ENCODE measurements around the gene ARMC12.

The ARMC12 gene

DNA sequence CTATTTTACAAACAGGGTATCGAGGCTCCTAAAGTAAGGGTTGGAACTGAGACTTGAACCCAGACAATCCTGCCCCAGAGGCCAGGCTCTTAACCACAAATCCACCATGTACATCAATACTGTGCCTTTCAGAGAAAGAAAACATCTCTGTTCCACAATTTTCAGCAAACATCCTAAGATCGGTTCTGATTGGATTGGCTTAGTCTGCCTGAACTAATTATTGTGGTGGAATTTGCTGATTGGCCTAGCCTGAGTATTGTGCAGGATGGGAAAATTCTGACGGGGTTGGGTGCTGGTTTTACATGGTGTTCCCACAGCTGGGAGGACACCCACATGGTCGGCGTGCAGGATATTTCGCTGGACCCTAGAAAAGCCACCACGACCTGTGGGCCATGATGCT, 43.9 kb downstream of the ARMC12 start, which contains the start of gene CLPSL1:
Gene CLPSL1 (plus strand): TSS at position 301 of the 400 bp plus-strand sequence. CDS start 92 bp downstream, at position 393.
- no peak within 1 kb of the TSS for H3K9ac ChIP-seq (ENCODE audit: low read length)
- H3F3A ChIP-seq (ENCODE audit: insufficient read depth, low read length): no peaks in the 10 kb centered on the region
- no peaks in the 10 kb centered on the region for H3K9me3 ChIP-seq (ENCODE audit: low read length)
- no peaks in the 10 kb centered on the region for H3K79me2 ChIP-seq (ENCODE audit: insufficient read depth, low read length)
- no peaks in the 10 kb centered on the region for H4K20me1 ChIP-seq (ENCODE audit: insufficient read depth, low read length)
- H3K9me2 ChIP-seq (ENCODE audit: low read depth, low read length): no peaks in the 10 kb centered on the region
- H2AFZ ChIP-seq (ENCODE audit: low read length): no peak within 1 kb of the TSS
- TF ChIP-seq EZH2 (IDR thresholded peaks at IDR 0.05; ENCODE audit: borderline replicate concordance, low read length) (no peak), CTCF (IDR thresholded peaks at IDR 0.05; ENCODE audit: low read length) (no peak)
- peaks cover 8% of the 10 kb centered on the region for H3K4me1 ChIP-seq (ENCODE audit: insufficient read depth, low read length, severe bottlenecking)
- H3K27me3 ChIP-seq (ENCODE audit: insufficient read depth, low read length): no peaks in the 10 kb centered on the region
- no peaks in the 10 kb centered on the region for H3K36me3 ChIP-seq (ENCODE audit: insufficient read depth, low read length)
- H3K4me3 ChIP-seq (ENCODE audit: low read depth, low read length, poor library complexity, severe bottlenecking): no peak within 1 kb of the TSS
- H3K4me2 ChIP-seq (ENCODE audit: low read length): no peak within 1 kb of the TSS
- H3K27ac ChIP-seq (ENCODE audit: low read depth, low read length, poor library complexity, severe bottlenecking): no peak within 1 kb of the TSS

GRCh38 chr6:35781290-35781689, 44.5 kb downstream of the ARMC12 start:
- Histone ChIP-seq H2AFZ (ENCODE audit: low read length) (no peak overlapping the region), H3K27ac (ENCODE audit: low read depth, low read length, poor library complexity, severe bottlenecking) (no peak overlapping the region), H3K4me3 (ENCODE audit: low read depth, low read length, poor library complexity, severe bottlenecking) (no peak overlapping the region), H3K27me3 (ENCODE audit: insufficient read depth, low read length) (no peaks in the 10 kb centered on the region), H3K9ac (ENCODE audit: low read length) (no peak overlapping the region), H3K79me2 (ENCODE audit: insufficient read depth, low read length) (no peaks in the 10 kb centered on the region), H3K4me2 (ENCODE audit: low read length) (no peak overlapping the region), H3K36me3 (ENCODE audit: insufficient read depth, low read length) (no peaks in the 10 kb centered on the region), H3K9me2 (ENCODE audit: low read depth, low read length) (no peaks in the 10 kb centered on the region), H4K20me1 (ENCODE audit: insufficient read depth, low read length) (no peaks in the 10 kb centered on the region), H3K9me3 (ENCODE audit: low read length) (no peaks in the 10 kb centered on the region), H3K4me1 (ENCODE audit: insufficient read depth, low read length, severe bottlenecking) (peaks cover 7% of the 10 kb centered on the region), H3F3A (ENCODE audit: insufficient read depth, low read length) (no peaks in the 10 kb centered on the region)
- TF ChIP-seq EZH2 (IDR thresholded peaks at IDR 0.05; ENCODE audit: borderline replicate concordance, low read length): no peak

- H3K27ac ChIP-seq (ENCODE audit: low read depth, low read length, poor library complexity, severe bottlenecking): no peak overlapping the region
- no peaks in the 10 kb centered on the region for H3K79me2 ChIP-seq (ENCODE audit: insufficient read depth, low read length)
- no peaks in the 10 kb centered on the region for H3K9me2 ChIP-seq (ENCODE audit: low read depth, low read length)
- no peaks in the 10 kb centered on the region for H3K36me3 ChIP-seq (ENCODE audit: insufficient read depth, low read length)
- H3K4me2 ChIP-seq (ENCODE audit: low read length): no peak overlapping the region
- H3K9ac ChIP-seq (ENCODE audit: low read length): no peak overlapping the region
- H3K4me1 ChIP-seq (ENCODE audit: insufficient read depth, low read length, severe bottlenecking): no peaks in the 10 kb centered on the region
- no peaks in the 10 kb centered on the region for H3K9me3 ChIP-seq (ENCODE audit: low read length)
- no peak overlapping the region for H2AFZ ChIP-seq (ENCODE audit: low read length)
- H3K4me3 ChIP-seq (ENCODE audit: low read depth, low read length, poor library complexity, severe bottlenecking): no peak overlapping the region
- no peaks in the 10 kb centered on the region for H4K20me1 ChIP-seq (ENCODE audit: insufficient read depth, low read length)
- no peaks in the 10 kb centered on the region for H3F3A ChIP-seq (ENCODE audit: insufficient read depth, low read length)
- TF ChIP-seq CTCF (IDR thresholded peaks at IDR 0.05; ENCODE audit: low read length) (no peak), EZH2 (IDR thresholded peaks at IDR 0.05; ENCODE audit: borderline replicate concordance, low read length) (no peak)
- no peaks in the 10 kb centered on the region for H3K27me3 ChIP-seq (ENCODE audit: insufficient read depth, low read length)
These were observed 45.6 kb downstream of the ARMC12 start for GRCh38 chr6:35782424-35782823.

GRCh38 chr6:35784200-35784599, 47.4 kb downstream of the ARMC12 start:
- Histone ChIP-seq H3K9ac (ENCODE audit: low read length) (no peak overlapping the region), H3K9me3 (ENCODE audit: low read length) (no peaks in the 10 kb centered on the region), H3K4me3 (ENCODE audit: low read depth, low read length, poor library complexity, severe bottlenecking) (no peak overlapping the region), H4K20me1 (ENCODE audit: insufficient read depth, low read length) (no peaks in the 10 kb centered on the region), H3K9me2 (ENCODE audit: low read depth, low read length) (no peaks in the 10 kb centered on the region), H3K4me2 (ENCODE audit: low read length) (no peak overlapping the region), H3K27ac (ENCODE audit: low read depth, low read length, poor library complexity, severe bottlenecking) (no peak overlapping the region), H3K79me2 (ENCODE audit: insufficient read depth, low read length) (no peaks in the 10 kb centered on the region), H3K27me3 (ENCODE audit: insufficient read depth, low read length) (peaks cover 7% of the 10 kb centered on the region; the same call in 1 of the 2 replicates), H2AFZ (ENCODE audit: low read length) (no peak overlapping the region), H3K36me3 (ENCODE audit: insufficient read depth, low read length) (no peaks in the 10 kb centered on the region), H3K4me1 (ENCODE audit: insufficient read depth, low read length, severe bottlenecking) (no peaks in the 10 kb centered on the region), H3F3A (ENCODE audit: insufficient read depth, low read length) (no peaks in the 10 kb centered on the region)
- TF ChIP-seq EZH2 (IDR thresholded peaks at IDR 0.05; ENCODE audit: borderline replicate concordance, low read length) (no peak), CTCF (IDR thresholded peaks at IDR 0.05; ENCODE audit: low read length) (no peak)
